HG03175 (cell line): Measurements from ENCODE around the gene FRMD4B.
"Not testable (repeated sequence)": the region's sequence is repeated elsewhere in the genome, so short reads cannot be mapped to it uniquely, and the experiment has no call there.

Experiments used
- ATAC-seq: cut with Tn5 transposase; IDR thresholded peaks from one replicate; pipeline ENCODE4 v1.9.1; 2021; ENCODE audit warnings: mild to moderate bottlenecking, moderate library complexity; ENCODE audit not compliant: unreplicated experiment

Gene FRMD4B

DNA sequence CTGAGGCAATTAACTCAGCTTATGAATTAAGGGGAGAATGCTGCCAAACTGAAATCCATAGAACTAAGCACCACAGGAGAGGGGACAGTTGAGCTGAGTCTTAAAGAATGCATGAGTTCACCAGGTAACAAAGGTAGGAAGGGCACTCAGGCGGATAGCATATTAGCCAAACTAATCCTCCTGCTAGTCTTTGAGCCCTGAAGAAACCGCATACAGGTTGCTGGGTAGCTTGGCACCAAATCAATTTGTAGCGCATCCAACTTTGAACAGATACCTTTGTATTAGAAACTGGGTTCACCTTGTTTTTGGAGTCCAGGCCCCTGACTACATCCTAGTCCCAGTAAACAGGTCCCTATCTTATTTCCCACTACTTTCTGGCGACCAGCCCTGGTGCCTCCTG, 93.7 kb downstream of the FRMD4B start:
- ATAC-seq = no peak

DNA sequence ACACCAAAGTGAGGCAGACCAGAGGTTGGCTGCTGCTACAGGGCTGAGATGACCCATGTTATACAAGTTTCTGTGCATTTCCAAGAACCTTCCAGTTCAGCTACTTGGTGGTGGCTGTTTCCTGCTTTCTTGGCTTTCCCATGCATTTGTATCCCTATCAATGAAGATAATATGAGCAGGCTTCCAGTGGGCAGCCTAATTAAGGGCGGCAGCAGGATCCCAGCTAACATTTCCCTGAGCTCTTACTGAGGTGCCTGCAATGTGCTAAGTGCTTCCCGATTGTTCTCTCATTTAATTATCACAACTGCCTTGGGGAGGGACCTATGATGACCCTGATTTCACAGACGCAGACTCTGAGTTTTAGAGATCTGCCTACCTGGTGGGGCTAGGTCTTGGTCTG, 95.5 kb downstream of the FRMD4B start:
- no peak for ATAC-seq

DNA sequence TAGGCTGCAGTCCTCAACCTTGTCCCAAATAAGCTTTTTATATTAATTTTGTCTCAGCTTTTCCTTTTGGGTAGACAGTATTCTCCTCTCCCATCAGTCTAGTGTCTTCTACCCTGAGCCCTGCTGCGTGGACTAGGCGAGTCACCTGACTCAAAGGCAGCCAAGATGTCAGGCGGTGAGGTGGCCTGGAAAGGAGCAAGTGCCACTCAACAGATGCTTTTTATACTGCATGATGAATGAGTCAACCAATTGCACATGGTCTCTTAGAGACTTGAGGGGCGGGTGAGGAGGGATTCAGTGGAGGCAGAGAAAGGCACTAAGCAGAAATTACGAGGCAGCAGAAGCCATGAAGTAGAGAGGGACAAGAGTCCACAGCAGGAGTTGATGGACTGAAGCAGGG, 95.9 kb downstream of the FRMD4B start:
- no peak for ATAC-seq

DNA sequence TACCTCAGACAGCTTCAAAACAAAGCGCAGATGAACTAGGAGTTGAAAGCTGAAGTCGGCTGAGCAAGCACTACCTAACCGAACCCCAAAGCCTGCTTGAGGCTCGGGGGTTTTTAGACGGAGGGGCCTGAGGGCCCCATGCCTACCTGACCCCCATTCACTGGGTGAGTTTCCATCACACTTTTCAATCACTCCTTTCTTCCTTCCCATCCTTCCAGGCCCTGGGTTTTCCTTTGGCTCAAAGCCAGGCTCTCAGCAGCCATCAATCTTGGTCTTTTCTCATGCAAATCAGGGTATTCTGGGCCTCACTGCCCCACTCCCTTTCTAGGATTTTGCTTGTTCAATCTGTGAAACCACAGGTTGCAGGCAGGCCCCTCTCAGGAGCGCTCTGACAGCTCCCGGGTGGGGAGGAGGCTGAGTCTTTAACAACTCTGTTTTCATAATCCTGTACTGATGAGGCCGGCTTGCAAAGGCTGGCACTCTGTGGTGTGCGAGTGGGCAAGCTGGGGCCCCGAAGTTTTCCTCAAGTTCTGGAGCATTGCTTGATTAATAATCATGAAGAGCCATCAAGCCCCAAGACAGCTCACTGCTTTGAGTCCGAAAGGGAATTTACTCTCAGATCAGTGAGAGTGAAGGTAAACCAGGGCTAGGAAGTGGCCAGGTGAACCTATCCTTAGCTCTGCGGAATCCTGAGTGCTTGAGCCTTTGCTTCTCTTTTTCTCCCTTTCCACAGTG, 97.6 kb downstream of the FRMD4B start:
- no peak for ATAC-seq

DNA sequence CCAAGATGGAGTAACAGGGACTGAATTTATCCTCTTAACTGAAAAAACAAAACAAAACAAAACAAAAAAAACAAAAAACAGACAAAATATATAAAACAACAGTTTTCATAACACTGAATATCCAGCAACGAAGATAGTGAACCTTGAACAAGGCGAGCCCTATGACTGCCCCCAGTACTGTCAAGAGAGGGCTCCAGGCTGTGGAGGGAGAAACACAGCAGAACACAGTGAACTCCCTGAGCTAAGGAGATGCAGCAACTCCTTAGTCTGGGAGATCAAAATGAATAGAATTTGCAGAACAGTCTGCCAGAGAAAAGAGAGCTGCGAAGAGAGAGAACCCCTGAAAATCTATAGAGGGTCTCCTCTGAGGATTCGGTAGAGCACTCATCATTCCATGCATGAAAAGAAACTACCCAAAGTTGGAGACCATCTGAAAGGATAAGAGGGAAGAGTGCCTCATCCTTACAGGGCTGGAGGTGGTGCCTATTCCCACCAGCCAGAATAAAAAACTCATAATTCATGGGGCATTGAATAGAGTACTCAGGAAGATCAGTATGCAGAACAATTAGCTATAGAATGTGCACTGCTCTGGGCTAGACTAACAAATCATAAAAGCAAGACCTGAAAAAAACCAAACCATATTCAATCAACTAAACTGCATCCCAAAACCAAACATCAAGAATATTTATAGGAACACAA, 101.8 kb downstream of the FRMD4B start:
- no peak for ATAC-seq

DNA sequence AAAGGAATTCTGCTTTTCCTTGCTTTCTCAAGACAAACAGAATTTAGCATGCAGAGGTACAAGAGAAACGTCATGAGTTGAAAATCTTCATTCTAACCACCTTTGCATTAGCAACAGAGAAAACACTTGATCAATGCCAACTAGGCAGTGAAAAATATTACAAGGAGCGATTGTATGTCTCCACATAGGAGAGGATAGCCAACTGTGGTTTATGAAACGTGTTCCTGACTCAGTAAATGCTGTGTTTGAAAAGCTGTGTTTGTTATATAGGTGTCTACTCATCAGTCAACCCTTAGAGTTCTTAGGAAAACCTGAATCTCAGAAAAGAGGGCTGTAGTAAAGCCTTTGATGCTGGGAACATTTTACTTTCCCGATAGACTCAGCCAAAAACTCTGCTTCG, 102.4 kb downstream of the FRMD4B start:
- no peak for ATAC-seq

DNA sequence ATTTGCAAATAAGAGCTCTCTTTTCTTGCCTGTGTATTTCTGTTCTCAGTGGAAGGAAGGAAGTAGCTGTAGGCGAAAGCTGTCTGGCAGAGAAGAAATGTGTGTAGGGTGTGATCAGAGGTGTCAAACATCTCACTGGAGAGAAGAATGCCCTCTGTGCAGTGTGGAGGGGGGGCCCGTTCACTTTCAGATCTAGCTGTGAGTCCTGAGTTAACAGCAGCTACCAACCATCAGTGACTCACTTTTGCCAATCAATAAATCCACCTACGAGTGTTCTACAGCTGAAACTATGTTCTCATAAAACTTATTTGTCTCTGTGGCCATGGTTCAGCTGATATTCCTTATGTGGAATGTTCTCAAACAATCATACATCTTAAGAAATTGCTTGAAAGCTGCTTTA, 103.7 kb downstream of the FRMD4B start:
- peak; percentile 90 for ATAC-seq

DNA sequence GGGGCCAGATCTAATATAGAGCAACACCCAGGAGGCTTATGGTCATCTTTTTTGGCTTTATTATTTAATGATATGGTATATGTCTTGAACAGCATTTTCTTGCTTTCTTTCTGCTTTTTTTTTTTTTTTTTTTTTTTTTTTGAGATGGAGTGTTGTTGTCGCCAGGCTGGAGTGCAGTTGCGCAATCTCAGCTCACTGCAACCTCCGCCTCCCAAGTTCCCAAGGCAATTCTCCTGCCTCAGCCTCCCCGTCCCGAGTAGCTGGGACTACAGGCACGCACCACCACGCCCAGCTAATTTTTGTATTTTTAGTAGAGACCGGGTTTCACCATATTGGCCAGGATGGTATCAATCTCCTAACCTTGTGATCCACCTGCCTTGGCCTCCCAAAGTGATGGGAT, 108.5 kb downstream of the FRMD4B start:
- ATAC-seq = not testable (repeated sequence)

DNA sequence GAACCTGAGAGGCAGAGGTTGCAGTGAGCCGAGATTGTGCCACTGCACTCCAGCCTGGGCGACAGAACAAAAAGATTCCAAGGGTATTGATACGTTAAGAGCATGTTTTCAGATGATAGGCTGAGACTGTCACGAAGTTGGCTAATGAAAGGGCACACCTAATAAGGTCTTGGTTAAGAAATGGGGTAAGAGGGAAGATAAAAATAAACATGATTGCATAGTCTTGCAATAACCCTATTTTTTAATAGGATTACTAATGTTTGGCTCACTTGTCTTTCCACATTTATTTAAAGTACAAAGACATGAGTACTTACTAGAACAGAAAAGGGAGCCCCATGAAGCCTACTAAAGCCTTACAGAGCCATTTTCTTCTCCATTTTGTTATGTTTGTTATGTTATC, 109.0 kb downstream of the FRMD4B start:
- ATAC-seq = no peak

DNA sequence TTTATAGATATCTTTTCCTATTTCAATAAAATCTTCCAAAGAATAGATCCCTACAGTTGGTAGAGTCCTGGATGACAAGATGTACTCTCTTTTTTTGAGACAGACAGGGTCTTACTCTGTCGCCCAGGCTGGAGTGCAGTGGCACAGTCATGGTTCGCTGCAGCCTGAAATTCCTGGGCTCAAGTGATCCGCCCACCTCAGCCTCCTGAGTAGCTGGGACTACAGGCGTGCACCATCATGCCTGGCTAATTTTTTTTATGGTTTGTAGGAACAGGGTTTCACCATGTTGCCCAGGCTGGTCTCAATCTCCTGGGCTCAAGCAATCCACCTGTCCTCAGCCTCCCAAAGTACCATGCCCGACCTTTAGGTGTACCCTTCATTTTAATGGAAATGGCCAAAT, 109.7 kb downstream of the FRMD4B start:
- not testable (repeated sequence) for ATAC-seq

DNA sequence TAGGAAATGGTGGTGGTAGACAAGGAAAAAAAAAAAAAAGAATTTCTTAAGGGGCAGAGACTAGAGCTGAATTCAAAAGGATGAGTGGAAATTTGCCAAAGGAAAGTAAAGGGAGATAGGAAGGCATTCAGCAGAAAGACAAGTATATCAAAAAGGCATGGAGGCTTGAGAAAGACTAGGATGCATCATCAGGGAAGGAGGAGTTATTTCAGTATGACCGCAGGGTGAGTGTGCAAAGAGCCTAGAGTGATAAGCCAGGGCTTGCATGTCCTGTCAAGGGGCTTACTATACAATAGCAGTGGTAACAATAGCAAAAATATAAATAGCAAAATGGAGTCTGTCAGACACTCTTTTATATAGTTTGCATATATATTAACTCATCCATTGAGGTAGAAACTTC, 112.0 kb downstream of the FRMD4B start:
- ATAC-seq = no peak

DNA sequence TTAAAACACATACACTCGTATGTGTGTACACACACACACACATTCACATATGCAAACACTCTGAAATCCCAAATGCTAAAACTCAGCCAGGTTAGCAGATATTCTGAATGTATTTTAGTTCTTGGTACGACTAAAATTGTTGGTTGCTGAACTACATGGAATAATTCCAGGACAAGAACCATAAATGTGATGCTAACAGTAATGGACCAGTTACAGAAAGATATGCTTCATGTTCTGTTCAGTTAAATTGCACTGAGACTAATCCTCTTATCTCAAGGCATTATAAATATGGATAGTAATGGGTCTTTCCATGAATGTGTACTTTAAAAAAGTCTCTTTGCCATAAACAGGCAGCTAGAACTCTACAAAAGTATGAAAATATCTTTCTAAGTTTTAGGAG, 113.3 kb downstream of the FRMD4B start:
- ATAC-seq = no peak

DNA sequence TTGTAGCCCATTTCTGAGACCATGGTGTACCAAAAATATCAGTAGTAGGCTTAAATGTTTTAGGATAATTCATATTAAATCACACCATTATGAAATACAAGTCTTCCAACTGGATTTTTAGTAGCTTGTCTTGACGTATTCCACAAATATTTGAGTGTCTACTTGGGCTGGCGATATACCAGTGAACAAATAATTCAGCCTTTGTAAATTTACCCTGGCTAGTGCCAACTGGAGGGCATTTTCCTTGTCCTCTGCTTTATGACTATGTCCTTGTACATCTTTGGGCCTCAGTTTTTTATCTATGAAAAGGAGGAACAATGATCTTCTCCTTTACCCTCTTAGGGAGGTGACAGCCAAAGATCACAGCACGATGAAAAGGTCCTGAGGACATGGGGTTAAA, 114.8 kb downstream of the FRMD4B start:
- ATAC-seq = no peak

DNA sequence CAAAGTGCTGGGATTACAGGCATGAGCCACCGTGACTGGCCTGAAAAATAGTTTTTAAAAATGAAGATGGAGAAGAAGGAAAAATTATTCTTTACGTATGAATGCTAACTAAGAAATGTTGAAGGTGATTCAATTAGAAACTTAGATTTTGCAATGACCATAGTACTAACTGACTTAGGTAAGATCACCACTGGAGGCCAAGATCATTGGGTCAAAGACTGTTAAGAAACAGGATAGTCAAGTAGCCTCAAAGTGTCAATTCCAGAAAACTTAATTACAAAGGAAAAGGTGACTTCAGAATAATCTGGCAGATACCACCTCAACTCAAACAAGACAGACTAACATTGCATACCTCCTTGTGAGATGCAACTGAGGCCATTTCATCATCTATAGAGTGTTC, 119.3 kb downstream of the FRMD4B start:
- no peak for ATAC-seq

DNA sequence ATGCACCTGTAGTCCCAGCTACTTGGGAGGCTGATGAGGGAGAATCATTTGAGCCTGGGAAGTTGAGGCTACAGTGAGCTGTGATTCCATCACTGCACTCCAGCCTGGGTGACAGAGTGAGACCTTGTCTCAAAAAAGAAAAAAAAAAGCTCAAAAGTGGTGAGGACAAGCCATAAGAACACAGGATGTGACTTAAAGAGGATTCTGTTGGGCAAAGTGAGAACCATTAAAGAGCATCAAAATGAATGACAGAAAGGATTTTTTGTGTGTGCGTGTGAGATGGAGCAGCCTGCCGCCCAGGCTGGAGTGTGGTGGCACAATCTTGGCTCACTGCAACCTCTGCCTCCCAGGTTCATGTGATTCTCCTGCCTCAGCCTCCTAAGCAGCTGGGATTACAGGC, 119.8 kb downstream of the FRMD4B start:
- ATAC-seq = not testable (repeated sequence)

DNA sequence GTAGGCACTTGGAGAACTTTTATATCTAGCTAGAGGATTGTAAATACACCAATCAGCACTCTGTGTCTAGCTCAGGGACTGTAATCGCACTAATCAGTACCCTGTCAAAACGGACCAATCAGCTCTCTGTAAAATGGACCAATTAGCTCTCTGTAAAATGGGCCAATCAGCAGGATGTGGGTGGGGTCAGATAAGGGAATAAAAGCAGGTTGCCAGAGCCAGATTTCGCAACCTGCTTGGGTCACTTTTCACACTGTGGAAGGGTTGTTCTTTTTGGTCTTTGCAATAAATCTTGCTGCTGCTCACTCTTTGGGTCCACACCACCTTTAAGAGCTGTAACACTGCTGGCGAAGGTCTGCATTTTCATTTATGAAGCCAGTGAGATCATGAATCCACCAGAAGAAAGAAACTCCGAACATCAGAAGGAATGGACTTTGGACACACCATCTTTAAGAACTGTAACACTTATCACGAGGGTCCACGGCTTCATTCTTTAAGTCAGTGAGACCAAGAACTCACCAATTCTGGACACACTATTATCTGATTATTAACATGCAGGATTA, 125.0 kb downstream of the FRMD4B start:
- not testable (repeated sequence) for ATAC-seq

DNA sequence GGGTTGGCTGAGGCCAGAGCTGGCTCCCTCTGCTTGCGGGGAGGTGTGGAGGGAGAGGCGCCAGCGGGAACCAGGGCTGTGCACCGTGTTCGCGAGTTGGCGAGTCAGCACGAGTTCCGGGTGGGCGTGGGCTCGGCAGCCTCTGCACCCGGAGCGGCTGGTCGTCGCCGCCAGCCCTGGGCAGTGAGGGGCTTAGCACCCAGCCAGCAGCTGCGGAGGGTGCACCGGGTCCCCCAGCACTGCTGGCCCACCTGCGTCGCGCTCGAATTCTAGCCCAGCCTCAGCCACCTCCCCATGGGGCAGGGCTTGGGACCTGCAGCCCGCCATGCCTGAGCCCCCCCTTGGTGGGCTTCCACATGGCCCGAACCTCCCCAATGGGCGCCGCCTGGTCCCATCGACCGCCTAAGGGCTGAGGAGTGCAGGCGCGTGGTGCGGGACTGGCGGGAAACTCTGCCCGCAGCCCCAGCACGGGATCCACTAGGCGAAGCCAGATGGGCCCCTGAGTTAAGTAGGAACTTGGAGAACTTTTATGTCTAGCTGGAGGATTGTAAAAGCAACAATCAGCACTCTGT, 125.6 kb downstream of the FRMD4B start:
- ATAC-seq = no peak

DNA sequence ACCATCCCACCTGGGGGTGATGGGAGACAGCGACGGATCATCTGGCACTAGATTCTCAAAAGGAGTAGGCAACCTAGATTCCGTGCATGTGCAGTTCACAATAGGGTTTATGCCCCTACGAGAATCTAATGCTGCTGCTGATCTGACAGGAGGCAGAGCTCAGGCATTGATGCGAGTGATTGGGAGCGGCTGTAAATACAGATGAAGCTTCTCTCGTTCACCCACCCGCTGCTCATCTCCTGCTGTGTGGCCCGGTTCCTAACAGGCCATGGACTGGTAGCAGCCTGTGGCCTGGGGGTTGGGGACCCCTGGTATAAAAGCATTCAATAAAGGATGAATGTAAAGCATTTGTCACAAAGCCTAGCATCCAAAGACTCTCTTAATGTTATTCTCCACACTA, 126.8 kb downstream of the FRMD4B start:
- no peak for ATAC-seq

DNA sequence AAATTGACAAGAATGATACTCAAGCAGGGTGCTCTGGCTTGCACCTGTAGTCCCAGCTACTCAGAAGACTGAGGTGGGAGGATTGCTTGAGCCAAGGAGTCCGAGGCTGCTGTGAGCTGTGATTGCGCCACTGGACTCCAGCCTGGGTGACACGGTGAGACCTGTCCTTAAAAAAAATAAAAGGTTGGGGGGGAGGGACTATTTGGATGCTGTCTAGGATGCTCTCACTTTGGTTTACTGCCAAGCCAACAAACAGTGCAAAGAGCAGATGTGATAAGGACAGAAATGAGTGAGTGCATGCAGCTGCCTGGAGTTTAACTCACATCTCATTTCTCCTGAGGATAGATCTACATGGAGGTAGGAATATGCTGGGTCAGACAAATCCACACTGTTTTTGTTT, 130.0 kb downstream of the FRMD4B start:
- no peak for ATAC-seq

DNA sequence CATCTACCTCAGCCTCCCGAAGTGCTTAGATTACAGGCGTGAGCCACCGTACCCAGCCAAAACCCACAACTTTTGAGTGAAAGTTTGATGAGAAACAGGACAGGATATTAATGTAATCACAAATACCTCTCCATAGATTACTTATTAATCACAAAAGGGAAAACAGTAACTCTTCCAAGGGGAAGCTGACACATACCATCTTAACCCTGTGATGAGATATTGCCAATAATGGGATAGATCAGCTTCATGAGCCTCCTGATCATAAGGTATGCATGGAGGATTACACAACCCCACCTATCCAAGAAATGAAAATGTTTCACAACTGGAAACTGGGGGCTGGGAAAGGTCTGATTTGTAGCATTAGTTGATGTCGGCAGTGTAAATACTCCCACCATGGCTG, 131.5 kb downstream of the FRMD4B start:
- ATAC-seq = no peak

DNA sequence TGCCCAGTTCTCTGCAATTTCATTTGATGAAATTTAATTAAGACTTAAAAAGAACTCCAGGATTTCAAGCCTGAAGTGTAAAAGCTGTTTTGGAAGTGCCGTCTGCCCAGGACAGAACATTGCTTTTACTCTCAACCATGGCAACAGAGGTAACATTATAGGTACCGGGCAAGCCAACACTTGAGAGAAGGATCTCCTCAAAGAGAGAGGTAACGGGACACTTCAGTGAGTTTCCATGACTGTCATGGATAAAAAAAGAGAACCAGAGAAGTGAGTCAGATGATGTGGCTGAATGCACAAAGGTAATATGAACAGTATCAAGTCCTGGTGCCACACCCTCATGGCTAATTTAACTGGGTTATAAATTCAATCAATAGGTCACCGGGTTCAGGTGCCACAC, 133.3 kb downstream of the FRMD4B start:
- ATAC-seq = no peak

DNA sequence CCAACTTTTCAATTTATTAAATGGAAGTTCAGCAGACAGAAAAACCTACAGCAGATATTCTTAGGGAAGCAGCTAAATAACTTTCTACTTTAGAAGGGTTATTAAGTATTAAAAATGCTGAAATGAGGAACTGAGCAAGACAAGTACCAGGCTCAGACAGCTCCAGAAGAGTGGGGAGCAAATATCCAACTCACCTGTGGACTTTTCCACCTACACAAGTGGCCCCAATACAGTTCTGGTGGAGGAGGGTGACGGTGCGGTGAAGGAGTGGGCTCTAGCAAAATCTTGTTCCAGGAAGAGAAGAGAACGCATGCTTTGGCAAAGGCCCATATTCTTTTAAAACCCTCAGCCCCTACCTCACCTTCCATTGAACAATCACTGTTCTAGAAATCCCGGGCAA, 133.7 kb downstream of the FRMD4B start:
- ATAC-seq = no peak
